ENCODE data around the gene FAM151B.

FAM151B gene

DNA sequence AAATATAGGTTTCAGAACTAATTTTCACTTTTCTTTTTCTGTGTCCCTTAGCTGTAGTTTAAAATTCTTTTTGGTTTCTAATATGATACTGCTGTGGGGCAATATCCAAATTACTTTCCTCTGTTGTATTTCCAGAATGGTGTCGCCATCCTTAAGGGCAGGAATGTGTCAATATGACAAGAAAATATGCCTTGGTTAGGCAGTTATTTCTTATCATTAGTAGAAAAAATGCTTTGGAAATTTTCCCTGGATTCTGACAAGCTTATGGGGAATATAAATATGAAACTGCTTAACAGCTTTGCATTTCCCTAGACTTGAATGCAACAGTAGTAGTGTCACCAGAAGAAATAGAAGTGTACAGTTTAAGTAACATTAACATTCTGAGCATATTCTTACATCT is 52.8 kb downstream of the FAM151B start:
- no peak overlapping the region for H3K4me3 ChIP-seq (ENCODE audit: low read depth, low read length)
- TF ChIP-seq, protein P1, sequence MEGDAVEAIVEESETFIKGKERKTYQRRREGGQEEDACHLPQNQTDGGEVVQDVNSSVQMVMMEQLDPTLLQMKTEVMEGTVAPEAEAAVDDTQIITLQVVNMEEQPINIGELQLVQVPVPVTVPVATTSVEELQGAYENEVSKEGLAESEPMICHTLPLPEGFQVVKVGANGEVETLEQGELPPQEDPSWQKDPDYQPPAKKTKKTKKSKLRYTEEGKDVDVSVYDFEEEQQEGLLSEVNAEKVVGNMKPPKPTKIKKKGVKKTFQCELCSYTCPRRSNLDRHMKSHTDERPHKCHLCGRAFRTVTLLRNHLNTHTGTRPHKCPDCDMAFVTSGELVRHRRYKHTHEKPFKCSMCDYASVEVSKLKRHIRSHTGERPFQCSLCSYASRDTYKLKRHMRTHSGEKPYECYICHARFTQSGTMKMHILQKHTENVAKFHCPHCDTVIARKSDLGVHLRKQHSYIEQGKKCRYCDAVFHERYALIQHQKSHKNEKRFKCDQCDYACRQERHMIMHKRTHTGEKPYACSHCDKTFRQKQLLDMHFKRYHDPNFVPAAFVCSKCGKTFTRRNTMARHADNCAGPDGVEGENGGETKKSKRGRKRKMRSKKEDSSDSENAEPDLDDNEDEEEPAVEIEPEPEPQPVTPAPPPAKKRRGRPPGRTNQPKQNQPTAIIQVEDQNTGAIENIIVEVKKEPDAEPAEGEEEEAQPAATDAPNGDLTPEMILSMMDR (IDR thresholded peaks at IDR 0.05; ENCODE audit: control insufficient read depth, extremely low read depth, insufficient read depth) = no peak
- DNase-seq (ENCODE audit: low read depth) = no peak

DNA sequence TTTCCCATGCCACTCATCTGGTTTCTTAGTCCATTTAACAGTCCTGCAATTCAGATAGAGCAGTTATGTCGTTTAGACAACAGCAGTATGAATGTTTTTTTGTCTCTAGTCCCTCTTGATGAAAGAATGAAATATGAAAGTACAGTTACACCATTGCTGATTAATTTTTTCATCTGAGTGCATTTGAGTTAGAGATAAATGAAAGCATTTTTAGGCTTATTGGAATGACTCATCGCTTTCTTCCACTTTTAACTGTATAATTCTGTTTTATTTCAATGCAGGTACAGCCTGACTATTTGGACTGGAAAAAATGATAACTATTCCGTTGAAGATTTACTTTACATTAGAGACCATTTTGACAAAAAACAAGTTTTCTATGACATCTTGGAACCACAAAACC is 53.5 kb downstream of the FAM151B start:
- no peak overlapping the region for H3K4me3 ChIP-seq (ENCODE audit: low read depth, low read length)
- TF ChIP-seq, protein P1 (IDR thresholded peaks at IDR 0.05; ENCODE audit: control insufficient read depth, extremely low read depth, insufficient read depth) = no peak
- DNase-seq (ENCODE audit: low read depth) = no peak

DNA sequence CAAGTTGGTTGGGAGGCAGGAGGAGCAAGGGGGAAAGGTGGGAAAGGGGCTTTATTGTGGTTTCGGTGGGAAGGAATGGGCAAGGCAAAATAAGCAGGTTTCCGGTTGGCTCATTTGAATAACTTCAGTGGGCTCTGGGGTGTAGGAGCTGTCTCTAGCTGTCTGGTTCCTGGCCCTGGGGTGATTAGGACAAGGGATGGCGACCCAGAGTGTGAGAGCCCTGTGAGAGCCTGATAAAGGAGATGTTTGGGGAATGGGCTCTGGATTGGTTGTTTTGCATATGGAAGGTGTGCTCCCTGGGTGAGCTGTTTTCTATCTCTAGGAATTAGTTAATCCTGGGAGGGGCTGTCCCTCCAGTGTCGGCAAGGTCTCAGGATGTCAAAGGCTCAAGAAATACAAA is 66.7 kb downstream of the FAM151B start:
- DNase-seq (ENCODE audit: low read depth) = no peak
- TF ChIP-seq, protein P1 (IDR thresholded peaks at IDR 0.05; ENCODE audit: control insufficient read depth, extremely low read depth, insufficient read depth) = no peak
- H3K4me3 ChIP-seq (ENCODE audit: low read depth, low read length) = no peak overlapping the region

DNA sequence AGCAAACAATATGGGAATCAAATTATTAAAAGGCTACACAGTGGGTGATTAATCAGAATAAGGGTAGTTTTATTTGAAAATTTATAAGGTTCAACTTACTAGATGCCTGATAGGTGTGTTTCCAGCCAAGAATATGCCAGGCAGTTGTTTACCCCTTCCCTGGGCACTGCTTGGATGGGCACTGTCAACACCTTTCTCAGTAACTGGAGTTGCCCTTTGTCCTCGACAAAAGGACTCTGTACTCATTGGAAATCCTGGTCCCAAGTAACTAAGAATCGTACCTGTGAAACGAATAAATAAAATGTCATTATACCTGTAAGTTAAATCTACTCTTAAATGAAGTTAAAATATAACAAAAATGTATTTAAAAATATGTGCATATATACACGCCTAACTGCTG is 67.2 kb downstream of the FAM151B start:
- no peak for DNase-seq (ENCODE audit: low read depth)
- TF ChIP-seq, protein P1 (IDR thresholded peaks at IDR 0.05; ENCODE audit: control insufficient read depth, extremely low read depth, insufficient read depth) = no peak
- H3K4me3 ChIP-seq (ENCODE audit: low read depth, low read length) = no peak overlapping the region

DNA sequence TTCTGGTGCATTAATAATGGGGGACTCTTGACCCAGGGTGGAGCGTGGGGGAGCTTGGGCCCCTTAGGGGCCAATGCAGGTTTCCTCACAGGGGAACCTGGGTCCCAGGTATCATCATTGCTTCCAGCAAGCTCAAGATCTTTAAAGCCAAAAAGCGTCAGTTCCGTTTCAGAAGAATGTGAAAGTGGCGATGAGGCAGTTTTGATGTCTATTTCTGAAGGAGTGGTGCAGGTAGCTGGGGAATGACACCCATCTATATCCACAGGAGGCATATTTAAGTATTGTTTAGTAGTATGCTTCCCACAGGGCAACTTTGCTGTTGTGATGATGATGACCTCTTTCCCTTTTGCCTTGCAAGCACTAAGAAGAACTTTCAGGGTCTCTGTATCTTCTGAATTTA is 71.3 kb downstream of the FAM151B start:
- TF ChIP-seq, protein P1 (IDR thresholded peaks at IDR 0.05; ENCODE audit: control insufficient read depth, extremely low read depth, insufficient read depth) = no peak
- H3K4me3 ChIP-seq (ENCODE audit: low read depth, low read length) = no peak overlapping the region
- no peak for DNase-seq (ENCODE audit: low read depth)

DNA sequence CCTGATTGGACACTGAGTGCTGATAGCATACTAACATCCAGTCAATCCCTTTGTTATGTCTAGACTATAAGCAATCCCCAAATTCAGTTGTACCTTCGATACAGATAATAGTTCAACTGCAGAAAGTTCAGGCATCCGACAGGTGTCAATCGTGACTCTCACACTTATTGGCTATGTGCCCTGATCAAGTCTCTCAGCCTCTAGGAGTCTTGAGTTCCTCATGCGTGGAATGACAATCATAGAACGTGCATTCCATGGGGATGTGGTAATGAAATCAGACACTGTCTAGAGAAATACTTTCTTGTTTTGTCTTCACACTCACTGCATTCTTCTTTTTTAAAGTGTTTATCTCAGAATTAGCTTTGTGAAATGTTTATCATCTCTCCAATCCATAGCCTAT is 77.4 kb downstream of the FAM151B start:
- TF ChIP-seq, protein P1 (IDR thresholded peaks at IDR 0.05; ENCODE audit: control insufficient read depth, extremely low read depth, insufficient read depth) = no peak
- no peak overlapping the region for H3K4me3 ChIP-seq (ENCODE audit: low read depth, low read length)
- no peak for DNase-seq (ENCODE audit: low read depth)

DNA sequence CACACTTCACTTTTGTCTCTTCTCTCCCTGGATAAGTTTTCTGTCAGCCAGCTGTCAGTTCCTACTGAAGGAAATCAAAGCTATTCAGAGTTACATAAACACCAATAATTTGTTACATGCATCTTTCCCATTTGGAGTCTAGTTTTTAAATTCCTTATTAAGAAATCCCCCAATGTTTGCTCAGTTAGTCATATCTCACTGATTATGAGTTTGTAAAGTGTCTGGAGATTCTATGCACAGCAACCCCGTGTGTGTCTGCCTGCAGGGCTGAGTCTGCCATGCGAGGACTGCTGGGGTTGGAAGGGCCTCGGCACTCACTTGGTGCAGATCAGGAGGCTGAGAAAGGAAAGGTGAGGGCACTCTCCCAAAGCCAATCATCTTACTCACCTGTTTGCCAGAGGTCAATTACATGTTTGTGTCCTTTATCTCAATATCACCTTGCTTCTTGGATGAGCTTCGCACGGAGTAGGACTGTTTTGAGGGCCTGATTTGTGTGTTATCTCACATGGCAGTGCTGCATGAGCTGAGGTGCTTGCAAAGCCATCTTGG is 78.9 kb downstream of the FAM151B start:
- H3K4me3 ChIP-seq (ENCODE audit: low read depth, low read length) = no peak overlapping the region
- TF ChIP-seq, protein P1 (IDR thresholded peaks at IDR 0.05; ENCODE audit: control insufficient read depth, extremely low read depth, insufficient read depth) = no peak
- DNase-seq (ENCODE audit: low read depth) = no peak

Data from LNCaP clone FGC (cell line).